K562 (cell line): ENCODE measurements around the gene MAN2A1.

Experiments used
- LEF1 ChIP-seq: fragments of 450-650 bp; IDR thresholded peaks from 2 replicates; pipeline ENCODE4 v1.6.1; 2016; ENCODE audit warnings: mild to moderate bottlenecking
- NR2C2 ChIP-seq, 2 experiments: fragments of 200-800 bp in 1 of 2; sonication (Bioruptor generic) in 1 of 2; sonication (generic) in 1 of 2; formaldehyde crosslinking in 1 of 2; IDR thresholded peaks; 2 replicates each; pipeline versions ENCODE4 v1.6.1 to v1.8.0; 2016 to 2022; ENCODE audit warnings: mild to moderate bottlenecking in 1 of 2, missing compliant biosample characterization in 1 of 2, missing genetic modification characterization in 1 of 2, missing genetic modification reagents in 1 of 2
- SP1 ChIP-seq: sonication (generic); formaldehyde crosslinking; IDR thresholded peaks from 2 replicates; pipeline ENCODE4 v1.8.1; 2022; ENCODE audit warnings: mild to moderate bottlenecking, missing genetic modification reagents
- TF ChIP-seq, protein P1 (sequence below), 3 experiments: IDR thresholded peaks in 2 of 3; conservative IDR thresholded peaks in 1 of 3; 2 replicates each; pipeline ENCODE4 v1.5.1; 2011 to 2012; ENCODE audit warnings: low read length in 3 of 3, mild to moderate bottlenecking in 3 of 3, control low read depth in 2 of 3, improper control_type of control experiment in 1 of 3, inconsistent platforms in 1 of 3, low read depth in 1 of 3, mixed read lengths in 1 of 3, moderate library complexity in 1 of 3; ENCODE audit not compliant: insufficient read depth in 2 of 3
- TF ChIP-seq, protein P2 (sequence below), 2 experiments: fragments of 450-650 bp in 1 of 2; IDR thresholded peaks; 2 replicates each; pipeline ENCODE4 v1.6.1; 2011 to 2017; ENCODE audit warnings: low read depth in 2 of 2, antibody characterized with exemption in 1 of 2, borderline replicate concordance in 1 of 2, low read length in 1 of 2, mild to moderate bottlenecking in 1 of 2, mixed read lengths in 1 of 2; ENCODE audit not compliant: control insufficient read depth in 1 of 2
- TF ChIP-seq, protein P3 (sequence below): sonication (generic); formaldehyde crosslinking; IDR thresholded peaks from 2 replicates; pipeline ENCODE4 v1.8.1; 2022; ENCODE audit warnings: missing genetic modification reagents
- TF ChIP-seq, protein P4 (sequence below): fragments of 450-650 bp; formaldehyde crosslinking; IDR thresholded peaks from 2 replicates; pipeline ENCODE4 v1.4.0; 2020; ENCODE audit warnings: mild to moderate bottlenecking, moderate library complexity
- TF ChIP-seq, protein P5 (sequence below): fragments of 450-650 bp; IDR thresholded peaks from 2 replicates; pipeline ENCODE4 v1.6.1; 2018; ENCODE audit not compliant: partially characterized antibody

DNA sequence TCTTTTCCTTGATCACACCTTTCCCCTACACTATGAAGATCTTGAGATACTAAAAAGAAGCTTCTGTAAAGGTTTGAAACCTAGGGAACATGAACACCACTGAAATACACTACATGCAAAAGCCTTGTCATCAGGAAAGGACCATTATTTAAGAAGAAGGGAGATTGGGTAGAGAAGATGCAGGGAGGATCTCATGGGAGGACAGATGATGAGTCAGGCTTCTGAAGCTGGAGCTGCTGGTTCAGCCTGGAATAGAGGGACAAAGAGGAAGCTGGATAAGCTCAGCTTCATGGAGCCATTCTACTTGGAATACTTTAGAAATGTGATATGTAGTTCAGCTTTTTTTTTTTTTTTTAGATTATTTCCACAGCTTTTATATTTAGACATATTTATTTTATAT lies 169.8 kb downstream of the MAN2A1 start:
- TF ChIP-seq, protein P1, sequence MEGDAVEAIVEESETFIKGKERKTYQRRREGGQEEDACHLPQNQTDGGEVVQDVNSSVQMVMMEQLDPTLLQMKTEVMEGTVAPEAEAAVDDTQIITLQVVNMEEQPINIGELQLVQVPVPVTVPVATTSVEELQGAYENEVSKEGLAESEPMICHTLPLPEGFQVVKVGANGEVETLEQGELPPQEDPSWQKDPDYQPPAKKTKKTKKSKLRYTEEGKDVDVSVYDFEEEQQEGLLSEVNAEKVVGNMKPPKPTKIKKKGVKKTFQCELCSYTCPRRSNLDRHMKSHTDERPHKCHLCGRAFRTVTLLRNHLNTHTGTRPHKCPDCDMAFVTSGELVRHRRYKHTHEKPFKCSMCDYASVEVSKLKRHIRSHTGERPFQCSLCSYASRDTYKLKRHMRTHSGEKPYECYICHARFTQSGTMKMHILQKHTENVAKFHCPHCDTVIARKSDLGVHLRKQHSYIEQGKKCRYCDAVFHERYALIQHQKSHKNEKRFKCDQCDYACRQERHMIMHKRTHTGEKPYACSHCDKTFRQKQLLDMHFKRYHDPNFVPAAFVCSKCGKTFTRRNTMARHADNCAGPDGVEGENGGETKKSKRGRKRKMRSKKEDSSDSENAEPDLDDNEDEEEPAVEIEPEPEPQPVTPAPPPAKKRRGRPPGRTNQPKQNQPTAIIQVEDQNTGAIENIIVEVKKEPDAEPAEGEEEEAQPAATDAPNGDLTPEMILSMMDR (IDR thresholded peaks at IDR 0.05 in 2 of 3, conservative IDR thresholded peaks at IDR 0.05 in 1 of 3; ENCODE audit: insufficient read depth in 2 of 3, low read depth in 1 of 3, low read length in 3 of 3) = no peak
- TF ChIP-seq LEF1 = no peak
- no peak for TF ChIP-seq NR2C2 (CRISPR knock-in tag; IDR thresholded peaks at IDR 0.05)
- TF ChIP-seq NR2C2 (tag; IDR thresholded peaks at IDR 0.05) = no peak
- TF ChIP-seq, protein P2, sequence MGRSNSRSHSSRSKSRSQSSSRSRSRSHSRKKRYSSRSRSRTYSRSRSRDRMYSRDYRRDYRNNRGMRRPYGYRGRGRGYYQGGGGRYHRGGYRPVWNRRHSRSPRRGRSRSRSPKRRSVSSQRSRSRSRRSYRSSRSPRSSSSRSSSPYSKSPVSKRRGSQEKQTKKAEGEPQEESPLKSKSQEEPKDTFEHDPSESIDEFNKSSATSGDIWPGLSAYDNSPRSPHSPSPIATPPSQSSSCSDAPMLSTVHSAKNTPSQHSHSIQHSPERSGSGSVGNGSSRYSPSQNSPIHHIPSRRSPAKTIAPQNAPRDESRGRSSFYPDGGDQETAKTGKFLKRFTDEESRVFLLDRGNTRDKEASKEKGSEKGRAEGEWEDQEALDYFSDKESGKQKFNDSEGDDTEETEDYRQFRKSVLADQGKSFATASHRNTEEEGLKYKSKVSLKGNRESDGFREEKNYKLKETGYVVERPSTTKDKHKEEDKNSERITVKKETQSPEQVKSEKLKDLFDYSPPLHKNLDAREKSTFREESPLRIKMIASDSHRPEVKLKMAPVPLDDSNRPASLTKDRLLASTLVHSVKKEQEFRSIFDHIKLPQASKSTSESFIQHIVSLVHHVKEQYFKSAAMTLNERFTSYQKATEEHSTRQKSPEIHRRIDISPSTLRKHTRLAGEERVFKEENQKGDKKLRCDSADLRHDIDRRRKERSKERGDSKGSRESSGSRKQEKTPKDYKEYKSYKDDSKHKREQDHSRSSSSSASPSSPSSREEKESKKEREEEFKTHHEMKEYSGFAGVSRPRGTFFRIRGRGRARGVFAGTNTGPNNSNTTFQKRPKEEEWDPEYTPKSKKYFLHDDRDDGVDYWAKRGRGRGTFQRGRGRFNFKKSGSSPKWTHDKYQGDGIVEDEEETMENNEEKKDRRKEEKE (IDR thresholded peaks at IDR 0.05; ENCODE audit: borderline replicate concordance in 1 of 2, control insufficient read depth in 1 of 2, low read depth in 2 of 2, low read length in 1 of 2) = no peak
- TF ChIP-seq, protein P3, sequence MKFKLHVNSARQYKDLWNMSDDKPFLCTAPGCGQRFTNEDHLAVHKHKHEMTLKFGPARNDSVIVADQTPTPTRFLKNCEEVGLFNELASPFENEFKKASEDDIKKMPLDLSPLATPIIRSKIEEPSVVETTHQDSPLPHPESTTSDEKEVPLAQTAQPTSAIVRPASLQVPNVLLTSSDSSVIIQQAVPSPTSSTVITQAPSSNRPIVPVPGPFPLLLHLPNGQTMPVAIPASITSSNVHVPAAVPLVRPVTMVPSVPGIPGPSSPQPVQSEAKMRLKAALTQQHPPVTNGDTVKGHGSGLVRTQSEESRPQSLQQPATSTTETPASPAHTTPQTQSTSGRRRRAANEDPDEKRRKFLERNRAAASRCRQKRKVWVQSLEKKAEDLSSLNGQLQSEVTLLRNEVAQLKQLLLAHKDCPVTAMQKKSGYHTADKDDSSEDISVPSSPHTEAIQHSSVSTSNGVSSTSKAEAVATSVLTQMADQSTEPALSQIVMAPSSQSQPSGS (CRISPR knock-in tag) = no peak
- TF ChIP-seq, protein P4, sequence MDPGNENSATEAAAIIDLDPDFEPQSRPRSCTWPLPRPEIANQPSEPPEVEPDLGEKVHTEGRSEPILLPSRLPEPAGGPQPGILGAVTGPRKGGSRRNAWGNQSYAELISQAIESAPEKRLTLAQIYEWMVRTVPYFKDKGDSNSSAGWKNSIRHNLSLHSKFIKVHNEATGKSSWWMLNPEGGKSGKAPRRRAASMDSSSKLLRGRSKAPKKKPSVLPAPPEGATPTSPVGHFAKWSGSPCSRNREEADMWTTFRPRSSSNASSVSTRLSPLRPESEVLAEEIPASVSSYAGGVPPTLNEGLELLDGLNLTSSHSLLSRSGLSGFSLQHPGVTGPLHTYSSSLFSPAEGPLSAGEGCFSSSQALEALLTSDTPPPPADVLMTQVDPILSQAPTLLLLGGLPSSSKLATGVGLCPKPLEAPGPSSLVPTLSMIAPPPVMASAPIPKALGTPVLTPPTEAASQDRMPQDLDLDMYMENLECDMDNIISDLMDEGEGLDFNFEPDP (CRISPR knock-in tag) = no peak
- TF ChIP-seq SP1 (CRISPR knock-in tag) = no peak
- TF ChIP-seq, protein P5, sequence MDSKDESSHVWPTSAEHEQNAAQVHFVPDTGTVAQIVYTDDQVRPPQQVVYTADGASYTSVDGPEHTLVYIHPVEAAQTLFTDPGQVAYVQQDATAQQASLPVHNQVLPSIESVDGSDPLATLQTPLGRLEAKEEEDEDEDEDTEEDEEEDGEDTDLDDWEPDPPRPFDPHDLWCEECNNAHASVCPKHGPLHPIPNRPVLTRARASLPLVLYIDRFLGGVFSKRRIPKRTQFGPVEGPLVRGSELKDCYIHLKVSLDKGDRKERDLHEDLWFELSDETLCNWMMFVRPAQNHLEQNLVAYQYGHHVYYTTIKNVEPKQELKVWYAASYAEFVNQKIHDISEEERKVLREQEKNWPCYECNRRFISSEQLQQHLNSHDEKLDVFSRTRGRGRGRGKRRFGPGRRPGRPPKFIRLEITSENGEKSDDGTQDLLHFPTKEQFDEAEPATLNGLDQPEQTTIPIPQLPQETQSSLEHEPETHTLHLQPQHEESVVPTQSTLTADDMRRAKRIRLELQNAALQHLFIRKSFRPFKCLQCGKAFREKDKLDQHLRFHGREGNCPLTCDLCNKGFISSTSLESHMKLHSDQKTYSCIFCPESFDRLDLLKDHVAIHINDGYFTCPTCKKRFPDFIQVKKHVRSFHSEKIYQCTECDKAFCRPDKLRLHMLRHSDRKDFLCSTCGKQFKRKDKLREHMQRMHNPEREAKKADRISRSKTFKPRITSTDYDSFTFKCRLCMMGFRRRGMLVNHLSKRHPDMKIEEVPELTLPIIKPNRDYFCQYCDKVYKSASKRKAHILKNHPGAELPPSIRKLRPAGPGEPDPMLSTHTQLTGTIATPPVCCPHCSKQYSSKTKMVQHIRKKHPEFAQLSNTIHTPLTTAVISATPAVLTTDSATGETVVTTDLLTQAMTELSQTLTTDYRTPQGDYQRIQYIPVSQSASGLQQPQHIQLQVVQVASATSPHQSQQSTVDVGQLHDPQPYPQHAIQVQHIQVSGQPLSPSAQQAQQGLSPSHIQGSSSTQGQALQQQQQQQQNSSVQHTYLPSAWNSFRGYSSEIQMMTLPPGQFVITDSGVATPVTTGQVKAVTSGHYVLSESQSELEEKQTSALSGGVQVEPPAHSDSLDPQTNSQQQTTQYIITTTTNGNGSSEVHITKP = no peak
